HL-60 (cell line): ENCODE data around the gene TMEM131L.
"Not testable (repeated sequence)": the region's sequence is repeated elsewhere in the genome, so short reads cannot be mapped to it uniquely, and the experiment has no call there.

Experiments
- DNase-seq, 2 experiments: peaks; one replicate each; pipeline ENCODE4 v3.0.0-alpha.2; 2010 to 2020; ENCODE audit warnings: low read depth in 1 of 2, low spot score in 1 of 2
- H3K27ac ChIP-seq: fragments of 250-450 bp; sonication (Bioruptor Pico); replicated peaks from 2 replicates; pipeline ENCODE4 v1.5.1; 2020; ENCODE audit warnings: mild to moderate bottlenecking, moderate library complexity
- H3K27me3 ChIP-seq: fragments of 250-450 bp; sonication (Bioruptor Pico); 2 replicates; pipeline ENCODE4 v1.5.1; 2021; ENCODE audit warnings: mild to moderate bottlenecking, moderate library complexity; ENCODE audit not compliant: insufficient read depth, poor library complexity, severe bottlenecking
- H3K4me3 ChIP-seq: replicated peaks from 2 replicates; pipeline ENCODE4 v1.5.1; 2011; ENCODE audit warnings: mild to moderate bottlenecking, control low read depth, low read length; ENCODE audit not compliant: insufficient read depth
- CTCF ChIP-seq: IDR thresholded peaks from one replicate; pipeline ENCODE4 v1.5.1; 2011; ENCODE audit warnings: low read length, control low read depth, inconsistent platforms; ENCODE audit not compliant: insufficient read depth
- GABPA ChIP-seq: IDR thresholded peaks from 2 replicates; pipeline ENCODE4 v1.6.1; 2012; ENCODE audit warnings: low read depth
- POLR2AphosphoS5 ChIP-seq: IDR thresholded peaks from 2 replicates; pipeline ENCODE4 v1.6.1; 2012; ENCODE audit warnings: low read depth
- REST ChIP-seq: IDR thresholded peaks from 2 replicates; pipeline ENCODE4 v1.6.1; 2012; ENCODE audit warnings: low read depth; ENCODE audit not compliant: insufficient replicate concordance
- SPI1 ChIP-seq: IDR thresholded peaks from 2 replicates; pipeline ENCODE4 v1.6.1; 2012; ENCODE audit warnings: low read depth, mild to moderate bottlenecking, borderline replicate concordance

Gene TMEM131L

GRCh38 chr4:153545822-153546221 is 79.7 kb downstream of the TMEM131L start:
- H3K4me3 ChIP-seq, result no peak overlapping the region
- H3K27me3 ChIP-seq, result no peaks in the 10 kb centered on the region
- TF ChIP-seq SPI1, result no peak
- no peak overlapping the region for H3K27ac ChIP-seq
- no peak for DNase-seq

GRCh38 chr4:153546280-153546679 is 80.1 kb downstream of the TMEM131L start:
- Histone ChIP-seq H3K4me3 (no peak overlapping the region), H3K27me3 (no peaks in the 10 kb centered on the region), H3K27ac (no peak overlapping the region)
- no peak for TF ChIP-seq POLR2AphosphoS5
- no peak for TF ChIP-seq GABPA
- no peak for TF ChIP-seq CTCF
- TF ChIP-seq SPI1, result no peak
- TF ChIP-seq REST, result no peak
- no peak for DNase-seq

GRCh38 chr4:153547520-153547919 is 81.4 kb downstream of the TMEM131L start:
- Histone ChIP-seq H3K27ac (no peak overlapping the region), H3K27me3 (no peaks in the 10 kb centered on the region), H3K4me3 (no peak overlapping the region)
- TF ChIP-seq REST (no peak), POLR2AphosphoS5 (no peak), CTCF (no peak), SPI1 (no peak), GABPA (no peak)
- no peak for DNase-seq

- not testable (repeated sequence) for H3K4me3 ChIP-seq, H3K27ac ChIP-seq, DNase-seq, H3K27me3 ChIP-seq
Measured at GRCh38 chr4:153548907-153549306, 82.7 kb downstream of the TMEM131L start.

- H3K27ac ChIP-seq, result no peak overlapping the region
Measured at GRCh38 chr4:153549405-153549804, 83.2 kb downstream of the TMEM131L start.

More at GRCh38 chr4:153549405-153549804, 83.2 kb downstream of the TMEM131L start:
- TF ChIP-seq SPI1 (no peak), CTCF (no peak), GABPA (no peak), REST (no peak), POLR2AphosphoS5 (no peak)
- DNase-seq, result no peak
- Histone ChIP-seq H3K4me3 (no peak overlapping the region), H3K27me3 (no peaks in the 10 kb centered on the region)
